Parathyroid adenoma (tissue), 2 donors: ENCODE data around the gene TOR3A.

Source experiments
- H2AFZ ChIP-seq: fragments of 300-600 bp; sonication (generic); one replicate; pipeline ENCODE4 v1.7.0; 2017; ENCODE audit warnings: antibody characterized with exemption, mild to moderate bottlenecking
- H3K27ac ChIP-seq: fragments of 300-600 bp; sonication (generic); one replicate; pipeline ENCODE4 v1.7.0; 2017
- H3K27me3 ChIP-seq: fragments of 300-600 bp; sonication (generic); one replicate; pipeline ENCODE4 v1.7.0; 2017; ENCODE audit warnings: low read length; ENCODE audit not compliant: control insufficient read depth, insufficient read depth
- H3K36me3 ChIP-seq: fragments of 300-600 bp; sonication (generic); one replicate; pipeline ENCODE4 v1.7.0; 2017; ENCODE audit warnings: low read length; ENCODE audit not compliant: control insufficient read depth, insufficient read depth
- H3K4me1 ChIP-seq: fragments of 300-600 bp; sonication (generic); one replicate; pipeline ENCODE4 v1.7.0; 2017; ENCODE audit warnings: control low read depth
- H3K4me2 ChIP-seq: fragments of 300-600 bp; sonication (generic); one replicate; pipeline ENCODE4 v1.7.0; 2017; ENCODE audit warnings: low read length
- H3K4me3 ChIP-seq: fragments of 300-600 bp; sonication (generic); one replicate; pipeline ENCODE4 v1.7.0; 2017; ENCODE audit warnings: low read depth, low read length
- H3K79me2 ChIP-seq: fragments of 300-600 bp; sonication (generic); one replicate; pipeline ENCODE4 v1.7.0; 2017; ENCODE audit warnings: control low read depth
- H3K9ac ChIP-seq: fragments of 300-600 bp; sonication (generic); one replicate; pipeline ENCODE4 v1.7.0; 2017; ENCODE audit warnings: mild to moderate bottlenecking
- H3K9me3 ChIP-seq: fragments of 300-600 bp; sonication (generic); one replicate; pipeline ENCODE4 v1.7.0; 2017; ENCODE audit warnings: low read length; ENCODE audit not compliant: control insufficient read depth
- CTCF ChIP-seq: fragments of 300-600 bp; sonication (generic); IDR thresholded peaks from one replicate; pipeline ENCODE4 v1.7.0; 2017; ENCODE audit warnings: antibody characterized with exemption, mild to moderate bottlenecking
- donor health status: primary hyperparathyroidism.

Gene TOR3A

GRCh38 chr1:179047636-179047997 lies 34.3 kb upstream of the TOR3A start:
- Histone ChIP-seq H2AFZ (no peak overlapping the region), H3K4me1 (no peaks in the 10 kb centered on the region), H3K4me3 (no peak overlapping the region), H3K27me3 (no peaks in the 10 kb centered on the region), H3K4me2 (no peak overlapping the region), H3K9me3 (no peaks in the 10 kb centered on the region), H3K27ac (no peak overlapping the region), H3K9ac (no peak overlapping the region), H3K36me3 (no peaks in the 10 kb centered on the region), H3K79me2 (no peaks in the 10 kb centered on the region)
- no peak for TF ChIP-seq CTCF

GRCh38 chr1:179048339-179049124 lies 33.3 kb upstream of the TOR3A start:
- Histone ChIP-seq H3K79me2 (no peaks in the 10 kb centered on the region), H3K9ac (no peak overlapping the region), H3K27me3 (no peaks in the 10 kb centered on the region)

GRCh38 chr1:179052776-179053175 lies 29.1 kb upstream of the TOR3A start:
- Histone ChIP-seq H3K9me3 (no peaks in the 10 kb centered on the region), H3K27ac (no peak overlapping the region), H3K4me1 (no peaks in the 10 kb centered on the region), H3K9ac (no peak overlapping the region), H3K79me2 (no peaks in the 10 kb centered on the region), H2AFZ (no peak overlapping the region), H3K27me3 (no peaks in the 10 kb centered on the region), H3K4me2 (no peak overlapping the region), H3K36me3 (no peaks in the 10 kb centered on the region), H3K4me3 (no peak overlapping the region)
- no peak for TF ChIP-seq CTCF

More at GRCh38 chr1:179048339-179049124, 33.3 kb upstream of the TOR3A start:
- Histone ChIP-seq H3K4me2 (no peak overlapping the region), H3K4me1 (no peaks in the 10 kb centered on the region), H3K9me3 (no peaks in the 10 kb centered on the region), H3K27ac (no peak overlapping the region), H3K4me3 (no peak overlapping the region), H3K36me3 (no peaks in the 10 kb centered on the region), H2AFZ (no peak overlapping the region)
- no peak for TF ChIP-seq CTCF

- H3K79me2 ChIP-seq: no peaks in the 10 kb centered on the region
- H3K4me1 ChIP-seq: no peaks in the 10 kb centered on the region
- H3K4me3 ChIP-seq: no peak overlapping the region
- H3K27me3 ChIP-seq: no peaks in the 10 kb centered on the region
- no peaks in the 10 kb centered on the region for H3K9me3 ChIP-seq
- H3K27ac ChIP-seq: no peak overlapping the region
- H3K9ac ChIP-seq: no peak overlapping the region
- H2AFZ ChIP-seq: no peak overlapping the region
- H3K36me3 ChIP-seq: no peaks in the 10 kb centered on the region
- H3K4me2 ChIP-seq: no peak overlapping the region
- TF ChIP-seq CTCF: no peak
Measured at GRCh38 chr1:179053486-179053885, 28.4 kb upstream of the TOR3A start.

GRCh38 chr1:179055937-179056336 lies 25.9 kb upstream of the TOR3A start:
- no peaks in the 10 kb centered on the region for H3K79me2 ChIP-seq
- TF ChIP-seq CTCF: no peak
- no peak overlapping the region for H3K27ac ChIP-seq
- no peak overlapping the region for H3K4me2 ChIP-seq
- H2AFZ ChIP-seq: no peak overlapping the region
- no peak overlapping the region for H3K9ac ChIP-seq
- no peaks in the 10 kb centered on the region for H3K27me3 ChIP-seq
- no peaks in the 10 kb centered on the region for H3K36me3 ChIP-seq
- no peak overlapping the region for H3K4me3 ChIP-seq
- H3K9me3 ChIP-seq: no peaks in the 10 kb centered on the region
- no peaks in the 10 kb centered on the region for H3K4me1 ChIP-seq
